DMS153 treated with DMSO at 0.1 percent for 48 hours (cell line): Measurements from ENCODE around the gene UBE2E1.

Experiments
- DNase-seq: peaks from one replicate; lab custom pipeline; 2025; ENCODE audit not compliant: unreplicated experiment; lab: John Stamatoyannopoulos, UW

Gene UBE2E1

DNA sequence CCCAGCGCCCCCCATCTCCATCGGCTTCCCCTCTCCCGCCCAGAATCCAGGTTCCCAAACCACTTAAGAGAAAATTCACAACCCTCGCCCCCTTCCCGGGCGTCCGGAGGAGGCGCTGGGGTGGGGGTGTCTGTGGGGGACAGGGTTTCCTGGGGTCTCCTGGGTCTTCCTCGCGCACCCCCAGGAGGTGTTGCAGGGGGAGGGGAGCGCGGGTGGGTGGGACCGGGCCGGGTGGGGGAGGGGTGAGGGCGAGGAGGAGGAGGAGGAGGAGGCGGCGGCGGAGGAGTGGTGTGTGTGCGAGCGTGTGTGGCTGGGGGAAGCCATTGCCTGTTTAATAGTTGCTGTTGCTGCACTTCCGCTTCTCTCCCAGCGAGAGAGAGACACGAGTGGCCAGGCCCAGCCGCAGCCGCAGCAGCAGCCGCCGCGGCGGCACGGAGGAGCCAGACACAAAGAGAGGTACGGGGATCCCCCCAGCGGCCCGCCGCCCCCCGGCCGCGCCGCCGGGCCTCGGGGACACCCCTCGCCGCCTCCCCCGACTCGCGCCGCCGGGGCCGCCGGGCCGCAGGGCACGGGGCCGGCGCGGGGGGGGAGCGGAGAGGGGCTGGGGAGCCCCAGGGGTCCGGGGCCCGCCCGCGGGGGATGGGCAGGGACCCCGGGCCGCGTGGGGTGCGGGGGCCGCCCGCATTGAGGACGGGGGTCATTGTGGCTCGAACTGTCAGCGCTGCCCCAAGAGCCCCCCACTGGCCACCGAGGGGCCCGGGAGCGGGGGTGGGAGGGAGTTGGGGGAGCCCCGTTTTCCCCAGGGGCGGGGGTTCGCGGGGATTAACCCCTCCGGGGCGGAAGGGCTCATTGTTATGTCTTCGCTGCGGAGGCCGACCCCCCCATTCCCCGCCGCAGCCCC, at the start of gene UBE2E1:
UBE2E1 (plus strand) TSS at position 323 of the 901 bp plus-strand sequence. CDS start 1,315 bp downstream, outside the sequence.
- no peak for DNase-seq

- DNase-seq = no peak
These were observed 49.4 kb upstream of the UBE2E1 start for GRCh38 chr3:23756206-23756840.

- DNase-seq = no peak
These were observed 47.4 kb upstream of the UBE2E1 start for GRCh38 chr3:23758253-23758838.

DNA sequence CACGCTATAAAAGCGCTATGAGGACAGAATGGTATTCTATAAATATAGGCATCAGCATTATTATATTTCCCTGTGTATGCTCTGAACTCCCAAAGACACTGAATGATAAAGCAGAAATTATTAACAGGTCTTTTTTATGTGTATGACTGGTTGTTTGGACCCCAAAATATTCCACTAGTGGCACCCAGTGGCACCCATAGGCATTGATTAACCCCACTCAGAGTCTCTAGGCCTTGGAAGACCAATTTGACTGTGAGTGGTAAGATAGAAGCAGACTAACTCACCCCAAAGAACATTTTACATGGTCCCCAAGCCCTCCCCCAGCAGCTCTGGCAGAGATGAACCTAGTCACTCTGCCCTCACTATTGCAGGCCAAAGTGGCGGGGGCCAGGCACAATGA, 45.4 kb upstream of the UBE2E1 start:
- no peak for DNase-seq

DNA sequence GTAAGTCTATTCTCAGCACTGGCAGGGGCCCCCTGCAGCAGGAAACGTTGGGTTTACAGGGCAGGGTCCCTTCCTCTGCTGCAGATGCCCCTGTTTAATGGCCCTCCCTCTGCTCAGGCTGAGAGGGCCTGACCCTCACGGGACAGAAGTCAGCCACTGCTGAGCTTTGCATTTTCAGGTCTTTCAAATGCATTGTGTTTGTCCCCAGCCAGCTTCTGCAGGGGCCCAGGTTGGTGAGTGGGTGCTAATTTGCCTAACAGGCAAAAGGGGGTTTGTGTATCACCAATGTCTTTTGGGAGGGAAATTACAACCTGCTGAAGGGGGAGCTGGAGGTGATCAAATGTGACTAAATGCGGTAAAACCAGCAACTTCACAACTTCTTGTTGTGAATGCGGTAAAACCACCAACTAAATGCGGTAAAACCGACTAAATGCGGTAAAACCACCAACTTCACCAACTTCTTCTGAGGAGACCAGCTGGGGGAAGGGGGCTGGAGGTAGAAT, 44.8 kb upstream of the UBE2E1 start:
- no peak for DNase-seq

DNA sequence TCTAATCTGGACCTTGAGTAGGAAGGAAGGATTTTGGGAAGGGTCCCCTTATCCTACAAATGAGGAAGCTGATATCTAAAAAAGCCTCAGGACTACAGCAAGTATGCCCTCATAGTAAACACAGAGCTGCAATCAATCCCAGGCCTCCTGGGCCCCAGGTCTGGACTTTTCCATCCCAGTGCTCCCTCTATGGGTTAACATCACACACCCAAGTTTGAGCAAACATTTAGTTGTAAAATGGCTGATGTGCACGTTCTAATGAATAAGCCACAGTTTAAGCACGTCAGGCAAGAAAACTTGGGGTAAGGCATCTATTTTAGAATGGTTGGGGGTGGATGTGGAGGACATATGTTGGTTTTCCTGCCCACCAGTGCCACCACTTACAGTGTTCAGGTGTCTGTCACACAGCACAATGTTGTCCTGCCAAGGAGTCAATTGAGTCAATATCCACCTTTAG, 44.3 kb upstream of the UBE2E1 start:
- no peak for DNase-seq

DNA sequence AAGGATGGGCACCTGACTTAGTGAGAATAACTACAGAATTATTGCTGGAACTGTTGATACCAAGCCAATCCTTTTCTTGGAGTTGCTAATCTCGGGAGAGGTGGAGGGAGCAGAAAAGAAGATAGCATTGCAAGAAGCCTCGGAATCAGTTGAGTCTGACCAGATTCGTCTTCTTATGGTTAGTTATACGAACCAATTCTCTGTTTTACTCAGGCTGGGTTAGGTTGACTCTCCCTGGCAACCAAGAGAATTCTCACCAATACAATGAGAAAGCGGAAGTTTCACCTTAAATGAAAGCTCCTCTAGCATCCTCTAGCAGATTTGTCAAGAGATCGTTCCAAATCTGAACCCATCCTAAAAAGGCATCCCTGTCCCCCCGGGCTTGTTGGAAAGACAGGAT, 43.5 kb upstream of the UBE2E1 start:
- no peak for DNase-seq

- DNase-seq = no peak
These were observed 42.8 kb upstream of the UBE2E1 start for GRCh38 chr3:23762759-23763477.

- DNase-seq = no peak
These were observed 41.3 kb upstream of the UBE2E1 start for GRCh38 chr3:23764407-23764806.

DNA sequence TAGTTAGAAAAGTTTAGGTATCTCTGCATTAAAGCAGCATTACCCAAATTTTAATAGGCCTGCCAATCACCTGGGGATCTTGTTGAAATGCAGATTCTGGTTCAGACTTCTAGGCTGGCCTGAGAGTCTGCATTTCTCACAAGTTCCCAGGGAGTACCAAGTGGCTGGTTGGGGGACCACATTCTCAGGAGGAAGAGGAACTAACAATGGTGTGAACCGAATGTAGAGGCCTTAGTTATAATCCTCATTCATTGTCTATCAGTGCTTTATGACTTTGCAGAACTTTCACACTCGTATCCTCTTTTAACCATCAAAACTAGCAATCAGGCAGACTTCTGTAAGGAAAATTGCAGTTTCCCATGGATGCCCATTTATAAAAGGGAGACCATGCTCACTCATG, 38.2 kb upstream of the UBE2E1 start:
- no peak for DNase-seq

DNA sequence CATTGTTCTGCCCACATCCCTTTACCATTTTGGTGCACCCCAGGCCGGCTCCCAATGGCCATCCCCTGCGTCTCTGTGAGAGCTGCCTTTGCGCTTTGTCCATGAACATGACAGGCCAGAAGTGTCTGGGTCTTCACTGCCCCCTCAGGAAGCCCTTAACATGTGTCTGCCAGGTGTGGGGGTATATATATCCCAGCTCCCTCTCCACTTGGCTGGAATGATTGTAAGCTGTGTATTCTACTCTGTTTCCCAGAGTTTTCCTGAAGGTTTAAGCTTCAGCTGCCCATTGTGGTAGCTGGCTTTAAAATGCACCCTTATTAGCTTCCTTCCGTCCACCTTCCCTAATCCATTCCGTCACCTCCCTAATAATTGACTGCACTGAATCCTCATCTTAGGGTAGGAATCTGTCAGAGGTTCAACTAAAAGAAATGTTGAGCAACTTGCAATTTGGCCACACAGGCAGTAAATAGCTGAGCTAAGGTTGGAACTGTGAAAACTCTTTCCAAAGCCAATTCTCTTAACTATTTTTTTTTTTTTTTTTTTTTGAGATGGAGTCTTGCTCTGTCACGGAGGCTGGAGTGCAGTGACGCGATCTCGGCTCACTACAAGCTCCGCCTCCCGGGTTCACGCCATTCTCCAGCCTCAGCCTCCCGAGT, 30.4 kb upstream of the UBE2E1 start:
- DNase-seq = no peak

DNA sequence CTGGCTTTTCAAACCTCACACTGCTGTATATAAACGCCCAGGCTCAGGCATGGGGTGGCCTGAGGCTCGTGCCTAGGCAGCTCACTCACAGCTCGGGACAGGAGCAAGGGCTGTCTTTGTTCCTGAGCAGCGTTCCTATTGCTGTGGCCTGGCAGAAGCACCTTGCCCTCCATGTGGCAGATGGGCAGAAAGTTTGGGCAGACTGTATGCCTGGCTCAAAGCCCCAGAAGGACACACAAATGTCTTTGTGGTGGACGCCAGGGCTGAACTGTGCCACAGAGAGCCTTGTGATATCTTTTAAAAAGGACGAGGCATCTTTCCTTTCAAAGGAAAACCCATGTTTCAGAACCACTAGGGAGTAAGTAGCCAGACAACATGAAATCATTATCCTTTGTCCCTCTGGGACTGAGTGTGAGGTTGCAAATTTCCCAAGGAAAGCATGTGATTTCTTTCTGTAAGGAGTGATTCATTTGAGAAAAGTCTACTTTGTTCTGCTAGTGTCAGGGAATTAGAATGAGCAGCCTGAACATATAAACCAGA, 29.3 kb upstream of the UBE2E1 start:
- DNase-seq = no peak

GRCh38 chr3:23778446-23778845, 27.3 kb upstream of the UBE2E1 start:
- no peak for DNase-seq

- DNase-seq = no peak
These were observed 25.9 kb upstream of the UBE2E1 start for GRCh38 chr3:23779841-23780240.

DNA sequence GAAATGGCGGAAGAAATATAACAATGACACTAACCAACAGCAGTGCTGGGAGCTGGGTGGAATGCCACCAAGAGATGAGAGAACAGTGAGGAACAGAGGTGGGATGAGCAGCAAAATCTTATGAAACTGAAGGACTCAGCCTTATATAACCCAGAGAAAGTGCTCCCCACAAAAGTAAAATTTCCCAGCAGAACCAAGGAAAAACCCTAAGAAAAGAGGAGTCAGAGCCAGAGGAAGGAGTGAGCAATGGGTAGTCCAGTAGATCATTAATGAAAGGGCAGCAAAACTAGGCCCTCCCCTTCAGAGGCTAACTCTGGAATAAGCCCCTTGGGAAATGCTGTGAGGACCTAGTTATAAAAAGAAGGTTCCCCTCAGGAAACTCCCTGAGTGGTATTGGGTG, 24.7 kb upstream of the UBE2E1 start:
- no peak for DNase-seq

GRCh38 chr3:23781871-23782270, 23.9 kb upstream of the UBE2E1 start:
- DNase-seq = no peak

- DNase-seq = no peak
These were observed 20.6 kb upstream of the UBE2E1 start for GRCh38 chr3:23785097-23785645.

DNA sequence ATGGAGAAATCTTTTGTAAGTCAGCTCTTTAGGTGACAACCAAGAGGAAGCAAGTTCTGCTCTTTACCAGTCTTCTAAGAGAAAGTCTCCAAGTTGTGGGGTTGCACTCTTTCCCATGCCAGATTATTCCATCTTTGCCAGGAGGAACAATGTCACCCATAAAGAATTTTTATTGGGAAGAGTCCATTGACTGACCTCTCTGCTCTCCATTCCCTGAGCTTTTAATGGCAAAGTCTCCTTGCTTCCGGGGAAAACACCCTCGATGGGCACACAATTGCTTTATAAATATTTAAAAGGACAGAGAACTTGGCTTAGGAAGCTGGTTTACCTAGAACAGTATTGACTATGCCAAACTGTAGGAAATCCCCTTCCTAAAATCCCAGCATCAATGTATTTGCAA, 19.9 kb upstream of the UBE2E1 start:
- DNase-seq = no peak

- no peak for DNase-seq
These were observed 14.1 kb upstream of the UBE2E1 start for GRCh38 chr3:23791678-23792077.

GRCh38 chr3:23793528-23794134, 12.1 kb upstream of the UBE2E1 start:
- no peak for DNase-seq
